Measurements from ENCODE around the gene SCAPER.
"Not testable (repeated sequence)": the region's sequence is repeated elsewhere in the genome, so short reads cannot be mapped to it uniquely, and the experiment has no call there.

The SCAPER gene

GRCh38 chr15:76533995-76534394 lies 371.1 kb downstream of the SCAPER start:
- Histone ChIP-seq H3K4me1 (ENCODE audit: insufficient read depth, low read length) (no peaks in the 10 kb centered on the region), H2AFZ (ENCODE audit: low read depth, low read length) (no peak overlapping the region), H3K27me3 (ENCODE audit: insufficient read depth, low read length) (no peaks in the 10 kb centered on the region), H3K4me3 (ENCODE audit: low read length) (no peak overlapping the region), H3K9me3 (ENCODE audit: low read length) (no peaks in the 10 kb centered on the region), H3K36me3 (ENCODE audit: insufficient read depth, low read length) (no peaks in the 10 kb centered on the region)

- no peaks in the 10 kb centered on the region for H3K36me3 ChIP-seq (ENCODE audit: insufficient read depth, low read length)
- no peaks in the 10 kb centered on the region for H3K4me1 ChIP-seq (ENCODE audit: insufficient read depth, low read length)
- H3K9me3 ChIP-seq (ENCODE audit: low read length), result no peaks in the 10 kb centered on the region
- no peak overlapping the region for H3K4me3 ChIP-seq (ENCODE audit: low read length)
- no peaks in the 10 kb centered on the region for H3K27me3 ChIP-seq (ENCODE audit: insufficient read depth, low read length)
- no peak overlapping the region for H2AFZ ChIP-seq (ENCODE audit: low read depth, low read length)
Observed at GRCh38 chr15:76533060-76533820, 371.9 kb downstream of the SCAPER start.

DNA sequence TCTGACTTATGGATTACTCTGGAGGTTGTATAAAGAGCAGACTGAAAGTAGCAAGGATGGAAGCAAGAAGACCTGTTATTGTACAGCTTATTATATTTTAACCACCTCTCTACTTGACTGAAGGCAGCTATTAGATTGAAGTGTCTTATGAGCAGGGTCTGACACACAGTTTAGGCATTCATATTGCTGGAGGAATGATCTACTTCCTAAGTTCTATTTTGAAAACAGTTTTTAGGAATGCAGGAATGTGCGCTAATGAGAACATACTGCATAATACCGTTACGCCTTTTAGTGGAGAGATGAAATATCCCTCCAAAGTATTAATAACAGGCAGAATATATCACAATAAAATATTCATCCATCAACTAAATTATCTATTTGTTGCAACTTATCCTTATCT lies 375.2 kb downstream of the SCAPER start:
- H3K9me3 ChIP-seq (ENCODE audit: low read length), result no peaks in the 10 kb centered on the region
- H2AFZ ChIP-seq (ENCODE audit: low read depth, low read length), result no peak overlapping the region
- no peaks in the 10 kb centered on the region for H3K36me3 ChIP-seq (ENCODE audit: insufficient read depth, low read length)

GRCh38 chr15:76526111-76526510 lies 379.0 kb downstream of the SCAPER start:
- no peaks in the 10 kb centered on the region for H3K27me3 ChIP-seq (ENCODE audit: insufficient read depth, low read length)
- no peak overlapping the region for H3K4me3 ChIP-seq (ENCODE audit: low read length)
- no peaks in the 10 kb centered on the region for H3K9me3 ChIP-seq (ENCODE audit: low read length)
- no peaks in the 10 kb centered on the region for H3K36me3 ChIP-seq (ENCODE audit: insufficient read depth, low read length)
- H3K4me1 ChIP-seq (ENCODE audit: insufficient read depth, low read length), result no peaks in the 10 kb centered on the region
- no peak overlapping the region for H2AFZ ChIP-seq (ENCODE audit: low read depth, low read length)

More for the DNA sequence above, 375.2 kb downstream of the SCAPER start:
- Histone ChIP-seq H3K27me3 (ENCODE audit: insufficient read depth, low read length) (no peaks in the 10 kb centered on the region), H3K4me1 (ENCODE audit: insufficient read depth, low read length) (no peaks in the 10 kb centered on the region), H3K4me3 (ENCODE audit: low read length) (no peak overlapping the region)

DNA sequence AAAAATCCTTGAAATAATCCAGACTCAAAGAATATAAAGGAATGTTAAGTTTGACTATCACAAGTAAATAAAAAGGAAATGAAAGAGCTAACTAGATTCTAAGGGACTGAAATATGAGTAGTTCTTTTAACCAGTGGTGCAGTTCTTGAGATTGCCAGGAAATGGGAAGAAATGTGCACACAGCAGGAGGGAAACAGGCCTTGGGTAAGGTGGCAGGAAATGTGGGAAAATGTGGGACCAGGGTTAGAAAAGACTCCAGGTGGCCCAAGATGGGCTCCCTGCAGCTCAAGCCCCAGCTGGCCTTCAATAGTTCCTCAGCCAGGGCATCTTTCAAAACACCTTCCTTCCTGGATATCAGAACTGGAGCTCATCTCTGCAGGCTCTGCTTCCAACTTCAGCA lies 387.2 kb downstream of the SCAPER start:
- Histone ChIP-seq H3K4me3 (ENCODE audit: low read length) (no peak overlapping the region), H3K9me3 (ENCODE audit: low read length) (no peaks in the 10 kb centered on the region), H3K4me1 (ENCODE audit: insufficient read depth, low read length) (no peaks in the 10 kb centered on the region), H3K36me3 (ENCODE audit: insufficient read depth, low read length) (no peaks in the 10 kb centered on the region), H2AFZ (ENCODE audit: low read depth, low read length) (no peak overlapping the region), H3K27me3 (ENCODE audit: insufficient read depth, low read length) (no peaks in the 10 kb centered on the region)

- no peak overlapping the region for H3K4me3 ChIP-seq (ENCODE audit: low read length)
- H3K4me1 ChIP-seq (ENCODE audit: insufficient read depth, low read length), result no peaks in the 10 kb centered on the region
- H3K36me3 ChIP-seq (ENCODE audit: insufficient read depth, low read length), result no peaks in the 10 kb centered on the region
- H3K9me3 ChIP-seq (ENCODE audit: low read length), result no peaks in the 10 kb centered on the region
- no peak overlapping the region for H2AFZ ChIP-seq (ENCODE audit: low read depth, low read length)
- no peaks in the 10 kb centered on the region for H3K27me3 ChIP-seq (ENCODE audit: insufficient read depth, low read length)
Observed at GRCh38 chr15:76514282-76514681, 390.9 kb downstream of the SCAPER start.

DNA sequence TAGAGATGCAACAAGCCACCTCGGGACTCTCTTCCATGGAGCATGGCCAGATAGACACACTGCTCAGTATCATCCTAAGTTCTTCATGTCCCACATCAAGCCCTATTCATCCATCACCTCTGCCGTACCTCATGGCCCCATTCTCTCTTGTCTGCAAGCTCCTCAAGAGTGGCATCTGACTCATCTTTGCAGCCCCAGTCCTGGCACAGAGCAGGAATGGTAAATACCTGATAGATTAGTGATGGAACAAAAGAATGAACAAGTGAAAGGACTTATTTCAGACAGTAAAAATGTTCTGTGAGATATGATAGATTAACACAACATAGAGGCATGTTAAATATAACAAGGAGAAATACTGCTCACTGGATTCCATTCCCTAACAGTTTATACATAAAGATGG lies 392.2 kb downstream of the SCAPER start:
- Histone ChIP-seq H3K4me1 (ENCODE audit: insufficient read depth, low read length) (no peaks in the 10 kb centered on the region), H3K27me3 (ENCODE audit: insufficient read depth, low read length) (no peaks in the 10 kb centered on the region), H3K36me3 (ENCODE audit: insufficient read depth, low read length) (no peaks in the 10 kb centered on the region), H2AFZ (ENCODE audit: low read depth, low read length) (no peak overlapping the region), H3K9me3 (ENCODE audit: low read length) (no peaks in the 10 kb centered on the region), H3K4me3 (ENCODE audit: low read length) (no peak overlapping the region)

- H3K36me3 ChIP-seq (ENCODE audit: insufficient read depth, low read length); H2AFZ ChIP-seq (ENCODE audit: low read depth, low read length); H3K27me3 ChIP-seq (ENCODE audit: insufficient read depth, low read length); H3K4me3 ChIP-seq (ENCODE audit: low read length); H3K4me1 ChIP-seq (ENCODE audit: insufficient read depth, low read length); H3K9me3 ChIP-seq (ENCODE audit: low read length): not testable (repeated sequence)
Observed at GRCh38 chr15:76510663-76511062, 394.5 kb downstream of the SCAPER start.

- Histone ChIP-seq H3K9me3 (ENCODE audit: low read length) (no peaks in the 10 kb centered on the region), H3K4me1 (ENCODE audit: insufficient read depth, low read length) (no peaks in the 10 kb centered on the region), H2AFZ (ENCODE audit: low read depth, low read length) (no peak overlapping the region), H3K4me3 (ENCODE audit: low read length) (no peak overlapping the region), H3K36me3 (ENCODE audit: insufficient read depth, low read length) (no peaks in the 10 kb centered on the region), H3K27me3 (ENCODE audit: insufficient read depth, low read length) (no peaks in the 10 kb centered on the region)
Observed at GRCh38 chr15:76503804-76504203, 401.3 kb downstream of the SCAPER start.

- Histone ChIP-seq H3K9me3 (ENCODE audit: low read length) (no peaks in the 10 kb centered on the region), H3K36me3 (ENCODE audit: insufficient read depth, low read length) (no peaks in the 10 kb centered on the region), H3K27me3 (ENCODE audit: insufficient read depth, low read length) (no peaks in the 10 kb centered on the region), H3K4me1 (ENCODE audit: insufficient read depth, low read length) (no peaks in the 10 kb centered on the region), H3K4me3 (ENCODE audit: low read length) (no peak overlapping the region), H2AFZ (ENCODE audit: low read depth, low read length) (no peak overlapping the region)
Observed at GRCh38 chr15:76503121-76503520, 402.0 kb downstream of the SCAPER start.

DNA sequence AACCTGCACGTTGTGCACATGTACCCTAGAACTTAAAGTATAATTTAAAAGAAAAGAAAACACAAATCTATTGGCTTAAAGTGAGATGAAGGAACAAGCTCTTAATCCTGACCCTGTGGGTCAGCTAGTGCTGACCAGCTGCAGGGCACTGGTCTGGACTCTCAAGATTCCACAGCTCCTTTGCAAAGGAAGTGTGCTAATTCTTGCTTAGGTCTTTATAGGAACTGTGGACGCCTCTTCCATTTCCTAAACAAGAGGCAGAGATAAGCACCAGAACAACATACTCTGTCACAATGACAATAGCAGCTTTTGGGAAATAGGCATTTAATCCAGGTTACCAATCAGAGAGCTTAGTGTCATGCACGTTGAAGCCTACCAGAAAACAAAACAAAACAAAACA lies 402.5 kb downstream of the SCAPER start:
- Histone ChIP-seq H3K9me3 (ENCODE audit: low read length) (no peaks in the 10 kb centered on the region), H3K27me3 (ENCODE audit: insufficient read depth, low read length) (no peaks in the 10 kb centered on the region), H2AFZ (ENCODE audit: low read depth, low read length) (no peak overlapping the region), H3K36me3 (ENCODE audit: insufficient read depth, low read length) (no peaks in the 10 kb centered on the region), H3K4me1 (ENCODE audit: insufficient read depth, low read length) (no peaks in the 10 kb centered on the region), H3K4me3 (ENCODE audit: low read length) (no peak overlapping the region)

GRCh38 chr15:76502185-76502584 lies 403.0 kb downstream of the SCAPER start:
- not testable (repeated sequence) for H3K27me3 ChIP-seq (ENCODE audit: insufficient read depth, low read length); H3K4me3 ChIP-seq (ENCODE audit: low read length); H3K4me1 ChIP-seq (ENCODE audit: insufficient read depth, low read length); H3K9me3 ChIP-seq (ENCODE audit: low read length); H2AFZ ChIP-seq (ENCODE audit: low read depth, low read length); H3K36me3 ChIP-seq (ENCODE audit: insufficient read depth, low read length)

DNA sequence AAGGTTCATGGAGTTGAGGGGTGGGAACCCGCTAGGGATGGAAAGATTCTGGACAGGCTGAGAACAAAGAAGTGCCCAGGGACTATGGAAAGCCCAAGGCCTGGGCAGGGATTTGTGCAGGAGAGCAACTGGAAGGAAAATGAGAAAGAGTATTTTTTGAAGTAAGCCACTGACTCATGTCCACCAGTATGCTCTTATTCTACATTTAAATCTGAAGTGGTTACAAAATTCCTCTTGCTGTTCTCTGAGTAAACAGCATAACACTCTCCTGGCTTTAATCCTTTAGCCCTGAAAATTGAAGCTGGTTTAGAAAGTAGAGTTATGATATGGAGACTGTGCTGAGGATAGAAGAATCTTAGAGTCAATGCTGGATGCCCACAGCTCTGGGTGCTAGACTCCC lies 403.4 kb downstream of the SCAPER start:
- H3K4me1 ChIP-seq (ENCODE audit: insufficient read depth, low read length), result no peaks in the 10 kb centered on the region
- H2AFZ ChIP-seq (ENCODE audit: low read depth, low read length), result no peak overlapping the region
- H3K4me3 ChIP-seq (ENCODE audit: low read length), result no peak overlapping the region
- H3K9me3 ChIP-seq (ENCODE audit: low read length), result no peaks in the 10 kb centered on the region
- H3K36me3 ChIP-seq (ENCODE audit: insufficient read depth, low read length), result no peaks in the 10 kb centered on the region
- no peaks in the 10 kb centered on the region for H3K27me3 ChIP-seq (ENCODE audit: insufficient read depth, low read length)

GRCh38 chr15:76501011-76501410 lies 404.1 kb downstream of the SCAPER start:
- H3K36me3 ChIP-seq (ENCODE audit: insufficient read depth, low read length), result no peaks in the 10 kb centered on the region
- no peaks in the 10 kb centered on the region for H3K9me3 ChIP-seq (ENCODE audit: low read length)
- H3K4me3 ChIP-seq (ENCODE audit: low read length), result no peak overlapping the region
- H3K27me3 ChIP-seq (ENCODE audit: insufficient read depth, low read length), result no peaks in the 10 kb centered on the region
- H2AFZ ChIP-seq (ENCODE audit: low read depth, low read length), result no peak overlapping the region
- H3K4me1 ChIP-seq (ENCODE audit: insufficient read depth, low read length), result no peaks in the 10 kb centered on the region
